GM13977 (cell line): Measurements from ENCODE around the gene NSG2.

ENCODE experiments used
- DNase-seq: peaks from one replicate; pipeline ENCODE4 v3.0.0; 2012; ENCODE audit warnings: low spot score
- in situ Hi-C: fragments of 300-500 bp; cut with MboI; formaldehyde crosslinking; loops from one replicate; pipeline ENCODE4 v1.12.0; 2022; ENCODE audit warnings: low sequenced_read_pairs, low pct_unique_long_range_greater_than_20kb, mixed read lengths, inconsistent platforms; ENCODE audit not compliant: unreplicated experiment
- TF ChIP-seq, protein P1 (sequence below): IDR thresholded peaks from 2 replicates; pipeline ENCODE4 v1.5.1; 2012; ENCODE audit warnings: mild to moderate bottlenecking, control low read depth; ENCODE audit not compliant: insufficient read depth; ENCODE audit errors: extremely low read depth, missing control alignments

The NSG2 gene

GRCh38 chr5:174044466-174045254, 846 bp upstream of the NSG2 start:
- DNase-seq: no peak
- TF ChIP-seq, protein P1, sequence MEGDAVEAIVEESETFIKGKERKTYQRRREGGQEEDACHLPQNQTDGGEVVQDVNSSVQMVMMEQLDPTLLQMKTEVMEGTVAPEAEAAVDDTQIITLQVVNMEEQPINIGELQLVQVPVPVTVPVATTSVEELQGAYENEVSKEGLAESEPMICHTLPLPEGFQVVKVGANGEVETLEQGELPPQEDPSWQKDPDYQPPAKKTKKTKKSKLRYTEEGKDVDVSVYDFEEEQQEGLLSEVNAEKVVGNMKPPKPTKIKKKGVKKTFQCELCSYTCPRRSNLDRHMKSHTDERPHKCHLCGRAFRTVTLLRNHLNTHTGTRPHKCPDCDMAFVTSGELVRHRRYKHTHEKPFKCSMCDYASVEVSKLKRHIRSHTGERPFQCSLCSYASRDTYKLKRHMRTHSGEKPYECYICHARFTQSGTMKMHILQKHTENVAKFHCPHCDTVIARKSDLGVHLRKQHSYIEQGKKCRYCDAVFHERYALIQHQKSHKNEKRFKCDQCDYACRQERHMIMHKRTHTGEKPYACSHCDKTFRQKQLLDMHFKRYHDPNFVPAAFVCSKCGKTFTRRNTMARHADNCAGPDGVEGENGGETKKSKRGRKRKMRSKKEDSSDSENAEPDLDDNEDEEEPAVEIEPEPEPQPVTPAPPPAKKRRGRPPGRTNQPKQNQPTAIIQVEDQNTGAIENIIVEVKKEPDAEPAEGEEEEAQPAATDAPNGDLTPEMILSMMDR: no peak
- in situ Hi-C loops: no loop called here

GRCh38 chr5:174046558-174046957, 1.1 kb downstream of the NSG2 start:
- TF ChIP-seq, protein P1: no peak
- no peak for DNase-seq
- in situ Hi-C loops: no loop called here

DNA sequence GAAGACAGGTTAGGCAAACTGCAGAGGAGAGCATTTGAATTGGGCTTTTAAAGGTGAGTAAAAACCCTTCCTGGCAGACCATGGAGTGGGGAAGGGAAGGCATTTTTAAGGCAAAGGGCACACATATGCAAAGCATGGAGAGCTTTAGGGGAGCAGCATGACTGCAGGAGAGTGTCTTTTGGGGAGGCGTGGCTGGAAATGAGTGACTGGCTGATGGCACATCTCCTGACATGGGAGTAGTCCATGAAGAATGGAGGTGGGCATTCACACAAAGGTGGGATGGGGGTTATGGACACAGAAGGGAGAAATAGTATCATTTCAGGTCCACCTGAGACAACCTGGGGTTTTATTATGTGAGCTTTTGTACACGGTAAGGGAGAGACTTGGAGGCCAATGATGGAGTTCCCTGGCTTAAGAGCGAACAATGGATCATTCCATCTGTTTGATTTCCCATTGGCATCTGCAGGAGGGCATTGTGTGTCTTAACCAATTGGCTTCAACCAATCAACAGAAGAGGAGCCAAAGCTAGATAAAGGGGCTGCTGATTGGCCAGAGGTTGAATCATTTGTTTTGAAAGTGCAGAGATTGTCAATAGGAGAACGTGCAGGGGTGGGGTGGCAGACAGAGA, 2.1 kb downstream of the NSG2 start:
- in situ Hi-C loops: no loop called here
- TF ChIP-seq, protein P1: no peak
- no peak for DNase-seq

GRCh38 chr5:174052636-174053035, 7.1 kb downstream of the NSG2 start:
- no peak for DNase-seq
- in situ Hi-C loops: loop anchor here (25.0 kb wide), 1 partner anchor 260 kb away; no protein-coding TSS in a partner anchor
- TF ChIP-seq, protein P1: no peak

GRCh38 chr5:174053905-174054304, 8.4 kb downstream of the NSG2 start:
- in situ Hi-C loops: loop anchor here (25.0 kb wide), 1 partner anchor 258 kb away; no protein-coding TSS in a partner anchor
- TF ChIP-seq, protein P1: no peak
- no peak for DNase-seq

DNA sequence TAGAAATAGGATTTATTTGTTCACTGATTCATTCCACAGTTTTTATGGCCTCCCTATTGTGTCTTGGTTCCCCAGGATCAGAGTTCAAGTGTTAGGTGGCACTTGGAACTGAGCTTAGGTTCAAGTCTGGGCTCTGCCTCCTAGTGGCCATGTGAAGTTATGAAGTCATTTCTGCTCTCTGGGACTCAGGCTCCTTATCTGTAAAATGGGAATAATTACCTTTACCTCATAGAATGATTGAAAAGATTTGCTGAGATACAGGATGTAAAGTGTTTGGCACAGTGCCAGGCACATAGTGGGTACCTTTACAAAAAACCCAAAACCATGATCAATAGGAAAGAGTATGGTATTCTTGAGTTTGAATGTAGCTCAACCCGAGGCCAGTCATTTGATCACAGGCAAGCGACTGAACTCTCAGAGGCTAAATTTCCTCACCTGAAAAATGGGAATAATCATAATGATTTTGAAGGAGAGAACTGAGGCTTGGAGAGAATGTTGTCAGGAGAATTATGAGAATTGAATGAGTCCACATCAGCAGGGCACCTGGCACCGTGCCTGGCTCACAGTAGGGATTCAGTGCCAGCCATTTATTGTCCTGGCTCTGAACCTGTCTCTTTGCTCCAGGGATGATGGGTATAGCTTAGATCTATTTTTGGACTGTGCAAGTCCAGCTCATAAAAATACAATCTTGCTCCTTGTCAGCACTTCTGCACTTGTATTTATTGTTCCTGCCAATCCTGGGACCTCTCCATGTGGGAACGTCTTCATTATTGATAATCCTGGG, 10.8 kb downstream of the NSG2 start:
- no peak for DNase-seq
- TF ChIP-seq, protein P1: peak; percentile 47
- in situ Hi-C loops: loop anchor here (25.0 kb wide), 1 partner anchor 256 kb away; no protein-coding TSS in a partner anchor
